GM12892 (cell line): ENCODE results near the gene EMILIN1.

Experiments
- POLR2A ChIP-seq: IDR thresholded peaks from 2 replicates; pipeline ENCODE4 v1.6.1; 2011; ENCODE audit warnings: low read depth, low read length, control low read depth
- POLR2AphosphoS5 ChIP-seq: IDR thresholded peaks from 2 replicates; pipeline ENCODE4 v1.6.1; 2011; ENCODE audit warnings: low read depth, low read length, control low read depth
- TAF1 ChIP-seq: IDR thresholded peaks from 2 replicates; pipeline ENCODE4 v1.6.1; 2011; ENCODE audit warnings: low read depth, mild to moderate bottlenecking, control low read depth, low read length, borderline replicate concordance

GRCh38 chr2:27033253-27033852, 45.1 kb upstream of the EMILIN1 start:
- TF ChIP-seq POLR2A, result no peak
- TF ChIP-seq POLR2AphosphoS5, result no peak; the same call in 1 of the 2 replicates
- TF ChIP-seq TAF1, result no peak
